Caco-2 (cell line): ENCODE data around the gene GOLPH3. TPM values are rescaled to one million over a fixed set of nuclear protein-coding genes. Genes with fewer than 3 reads are reported as not detected.

Experiments used
- BruUV-seq: library from RNA; stranded (reverse); fragments of 400-500 nt; replicated peaks from 2 replicates; lab custom pipeline; 2021; lab: Mats Ljungman, UMichigan
- CTCF ChIA-PET: fragments of 300-600 bp; sonication (Branson Sonifier 250); formaldehyde crosslinking; loops from one replicate; lab custom pipeline; 2022; ENCODE audit warnings: antibody characterized with exemption; lab: Charles Lee
- POLR2A ChIA-PET: fragments of 300-600 bp; sonication (Branson Sonifier 250); formaldehyde crosslinking; loops from one replicate; lab custom pipeline; 2022; ENCODE audit warnings: antibody characterized with exemption; lab: Charles Lee
- DNase-seq, 2 experiments: peaks; one replicate each; pipeline versions ENCODE4 v3.0.0 to v3.0.0-alpha.2; 2020 to 2022
- H3K27me3 ChIP-seq: replicated peaks from 2 replicates; pipeline ENCODE4 v1.6.0; 2011; ENCODE audit warnings: low read length; ENCODE audit not compliant: control insufficient read depth, insufficient read depth
- H3K36me3 ChIP-seq: 2 replicates; pipeline ENCODE4 v1.5.1; 2011; ENCODE audit warnings: low read length; ENCODE audit not compliant: control insufficient read depth, insufficient read depth
- H3K4me1 ChIP-seq: fragments of 250-450 bp; sonication (Bioruptor Pico); 2 replicates; pipeline ENCODE4 v1.5.1; 2020; ENCODE audit warnings: mild to moderate bottlenecking
- H3K4me3 ChIP-seq: 2 replicates; pipeline ENCODE4 v1.5.1; 2011; ENCODE audit warnings: low read depth, mild to moderate bottlenecking, control low read depth, low read length
- H3K9me3 ChIP-seq: fragments of 250-450 bp; sonication (Bioruptor Pico); 2 replicates; pipeline ENCODE4 v1.5.1; 2020; ENCODE audit warnings: mild to moderate bottlenecking, moderate library complexity
- H3K27ac Mint-ChIP-seq: one replicate; pipeline ENCODE4 v1.8.0; 2022; ENCODE audit warnings: mixed read lengths; ENCODE audit not compliant: unreplicated experiment
- H3K27me3 Mint-ChIP-seq: one replicate; pipeline ENCODE4 v1.8.0; 2022; ENCODE audit warnings: mixed read lengths; ENCODE audit not compliant: insufficient read depth, unreplicated experiment
- H3K36me3 Mint-ChIP-seq: one replicate; pipeline ENCODE4 v1.8.0; 2022; ENCODE audit warnings: mild to moderate bottlenecking, mixed read lengths; ENCODE audit not compliant: insufficient read depth, unreplicated experiment
- H3K4me1 Mint-ChIP-seq: one replicate; pipeline ENCODE4 v1.8.0; 2022; ENCODE audit warnings: low read depth, mixed read lengths; ENCODE audit not compliant: unreplicated experiment
- H3K4me3 Mint-ChIP-seq: one replicate; pipeline ENCODE4 v1.8.0; 2022; ENCODE audit warnings: mild to moderate bottlenecking, moderate library complexity, mixed read lengths; ENCODE audit not compliant: unreplicated experiment
- H3K9me3 Mint-ChIP-seq: one replicate; pipeline ENCODE4 v1.8.0; 2022; ENCODE audit warnings: mixed read lengths; ENCODE audit not compliant: unreplicated experiment
- CTCF ChIP-seq, 2 experiments: fragments of 200-600 bp in 1 of 2; IDR thresholded peaks; 1 replicate in 1 of 2; 2 replicates in 1 of 2; pipeline versions ENCODE4 v1.5.1 to v1.8.0; 2011 to 2022; ENCODE audit warnings: antibody characterized with exemption in 1 of 2, control low read depth in 1 of 2, inconsistent platforms in 1 of 2, low read depth in 1 of 2, low read length in 1 of 2, mild to moderate bottlenecking in 1 of 2, moderate library complexity in 1 of 2; ENCODE audit not compliant: insufficient read depth in 1 of 2, severe bottlenecking in 1 of 2, unreplicated experiment in 1 of 2
- intact Hi-C: fragments of 100-400 bp; cut with micrococcal nuclease; formaldehyde crosslinking; loops from one replicate; pipeline ENCODE4 v1.10.0; 2022; ENCODE audit not compliant: unreplicated experiment
- total RNA-seq: library from RNA; stranded (reverse); gene quantifications from 2 replicates; pipeline ENCODE4 v1.2.3, GENCODE V29; 2022

Gene GOLPH3
- total RNA-seq, 1 experiment from 2014 or later: 122 TPM

GRCh38 chr5:32145378-32145777 is 28.7 kb downstream of the GOLPH3 start:
- H3K27me3 Mint-ChIP-seq: no peaks in the 10 kb centered on the region
- POLR2A ChIA-PET: no interaction called here
- H3K27me3 ChIP-seq: no peaks in the 10 kb centered on the region
- no TSS peak for BruUV-seq
- 0 out of 2 replicates have a peak, but pooled peaks cover 11% of the 10 kb centered on the region for H3K4me1 ChIP-seq
- TF ChIP-seq CTCF (IDR thresholded peaks at IDR 0.05; ENCODE audit: insufficient read depth in 1 of 2, low read depth in 1 of 2, low read length in 1 of 2, severe bottlenecking in 1 of 2, unreplicated experiment in 1 of 2): no peak
- H3K36me3 ChIP-seq: no peaks in the 10 kb centered on the region
- peaks cover 13% of the 10 kb centered on the region for H3K4me1 Mint-ChIP-seq
- H3K36me3 Mint-ChIP-seq: peaks cover 49% of the 10 kb centered on the region
- no peak overlapping the region for H3K4me3 ChIP-seq
- CTCF ChIA-PET: interaction anchor here (0.7 kb wide), 1 partner anchor 9 kb away, joined by 3 read pairs; no protein-coding TSS in a partner anchor
- DNase-seq: no peak
- no peak overlapping the region for H3K27ac Mint-ChIP-seq
- no peak overlapping the region for H3K4me3 Mint-ChIP-seq
- intact Hi-C loops: no loop called here
- H3K9me3 ChIP-seq: no peaks in the 10 kb centered on the region
- H3K9me3 Mint-ChIP-seq: no peaks in the 10 kb centered on the region

- Mint-ChIP-seq H3K27ac (no peak overlapping the region), H3K36me3 (peaks cover 56% of the 10 kb centered on the region), H3K4me1 (peaks cover 13% of the 10 kb centered on the region), H3K4me3 (no peak overlapping the region), H3K27me3 (no peaks in the 10 kb centered on the region), H3K9me3 (no peaks in the 10 kb centered on the region)
- Histone ChIP-seq H3K4me1 (0 out of 2 replicates have a peak, but pooled peaks cover 11% of the 10 kb centered on the region), H3K36me3 (no peaks in the 10 kb centered on the region), H3K9me3 (no peaks in the 10 kb centered on the region), H3K27me3 (no peaks in the 10 kb centered on the region), H3K4me3 (no peak overlapping the region)
- DNase-seq: no peak
- ChIA-PET CTCF (no interaction called here), POLR2A (no interaction called here)
- BruUV-seq: no TSS peak
- TF ChIP-seq CTCF (IDR thresholded peaks at IDR 0.05; ENCODE audit: insufficient read depth in 1 of 2, low read depth in 1 of 2, low read length in 1 of 2, severe bottlenecking in 1 of 2, unreplicated experiment in 1 of 2): no peak
- intact Hi-C loops: no loop called here
Measured at GRCh38 chr5:32144378-32145207, 29.5 kb downstream of the GOLPH3 start.

- Histone ChIP-seq H3K9me3 (no peaks in the 10 kb centered on the region), H3K27me3 (no peaks in the 10 kb centered on the region), H3K4me1 (0 out of 2 replicates have a peak, but pooled peaks cover 11% of the 10 kb centered on the region), H3K36me3 (no peaks in the 10 kb centered on the region), H3K4me3 (no peak overlapping the region)
- Mint-ChIP-seq H3K27ac (no peak overlapping the region), H3K4me3 (no peak overlapping the region), H3K36me3 (peaks cover 64% of the 10 kb centered on the region), H3K9me3 (no peaks in the 10 kb centered on the region), H3K27me3 (no peaks in the 10 kb centered on the region), H3K4me1 (peaks cover 9% of the 10 kb centered on the region)
- no peak for TF ChIP-seq CTCF (IDR thresholded peaks at IDR 0.05; ENCODE audit: insufficient read depth in 1 of 2, low read depth in 1 of 2, low read length in 1 of 2, severe bottlenecking in 1 of 2, unreplicated experiment in 1 of 2)
- no TSS peak for BruUV-seq
- intact Hi-C loops: no loop called here
- DNase-seq: no peak
- POLR2A ChIA-PET: no interaction called here
- CTCF ChIA-PET: no interaction called here
Measured at GRCh38 chr5:32143617-32144377, 30.3 kb downstream of the GOLPH3 start.
